ENCODE data around the gene OSBPL10. TPM values are rescaled to one million over a fixed set of nuclear protein-coding genes. Genes with fewer than 3 reads are reported as not detected.

The OSBPL10 gene
- total and polyA plus RNA-seq, 2 of the 8 experiments (the other 6 are each of a cell fraction or from before 2014, with no cell fraction given), result 26.2 to 86.7 TPM

DNA sequence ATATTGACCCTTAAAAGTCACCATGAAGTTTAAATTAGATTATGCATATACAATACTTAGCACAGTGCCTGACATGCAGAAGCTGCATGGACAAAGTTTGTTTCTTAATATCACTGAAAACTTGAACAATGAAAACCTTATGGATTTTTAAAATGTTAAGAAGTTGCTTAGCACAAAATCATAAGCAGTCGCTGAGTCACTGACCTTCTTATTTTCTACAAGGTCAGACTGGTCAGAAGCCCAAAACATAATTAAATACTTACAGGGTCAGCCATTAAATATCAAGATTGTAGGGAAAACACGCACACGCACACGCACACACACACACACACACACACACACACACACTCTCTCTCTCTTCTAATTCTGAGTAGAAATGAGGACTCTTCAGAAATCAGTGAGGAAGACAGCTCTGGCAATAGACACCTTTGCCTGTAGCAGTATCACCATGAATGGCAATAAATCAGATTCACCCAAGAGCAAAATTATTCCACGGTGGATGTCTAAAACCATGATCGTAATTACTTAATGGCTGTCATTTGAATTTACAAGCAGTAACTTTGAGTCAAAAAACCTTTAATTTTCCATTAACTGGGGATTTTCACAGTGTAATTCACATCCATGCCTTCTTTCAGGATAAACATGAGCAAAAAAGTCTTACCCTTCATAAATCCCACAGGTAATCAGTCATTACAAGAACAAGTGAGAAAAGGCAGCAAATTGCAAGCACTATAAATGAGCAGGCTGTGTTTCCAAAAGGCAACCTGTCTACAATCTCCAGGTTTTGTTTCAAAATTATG lies 147.5 kb downstream of the OSBPL10 start:
- Histone ChIP-seq H3K4me2 (ENCODE audit: insufficient read depth in 1 of 2, low read depth in 2 of 2, low read length in 2 of 2) (no peak overlapping the region), H2AFZ (ENCODE audit: low read length) (no peak overlapping the region), H3K23me2 (ENCODE audit: low read depth, low read length) (no peaks in the 10 kb centered on the region; the same call in 1 of the 2 replicates), H4K20me1 (replicated peaks in 1 of 2; ENCODE audit: control insufficient read depth in 1 of 2, insufficient read depth in 2 of 2, low read length in 2 of 2) (peaks cover 0 to 2% of the 10 kb centered on the region in 2 experiments), H3K4ac (replicated peaks; ENCODE audit: insufficient read length, low read depth, low read length) (no peak overlapping the region), H4K8ac (ENCODE audit: extremely low read depth, insufficient read depth, low read length) (no peak overlapping the region), H3K4me1 (replicated peaks in 1 of 4; ENCODE audit: control insufficient read depth in 3 of 4, insufficient read depth in 4 of 4, low read length in 3 of 4) (peaks cover 0 to 15% (median 3%) of the 10 kb centered on the region in 4 experiments; a peak in 3 of 7 replicates), H3K79me2 (ENCODE audit: control insufficient read depth in 1 of 2, insufficient read depth in 2 of 2, low read length in 2 of 2) (peaks cover 0 to 76% of the 10 kb centered on the region in 2 experiments; a peak in 3 of 4 replicates), H3K27me3 (replicated peaks in 1 of 4; ENCODE audit: control insufficient read depth in 3 of 4, extremely low read depth in 1 of 4, insufficient read depth in 3 of 4, low read length in 3 of 4) (no peaks in the 10 kb centered on the region), H3K56ac (replicated peaks; ENCODE audit: insufficient read length, low read depth, low read length) (no peak overlapping the region), H3K79me1 (ENCODE audit: low read depth, low read length) (peaks cover 2% of the 10 kb centered on the region; the same call in 1 of the 2 replicates), H2BK20ac (ENCODE audit: low read length) (no peak overlapping the region), H4K91ac (replicated peaks; ENCODE audit: insufficient read length, low read length) (no peak overlapping the region), H3K27ac (ENCODE audit: low read depth, low read length) (no peak overlapping the region), H3K18ac (ENCODE audit: extremely low read depth, low read length) (no peak overlapping the region), H3K4me3 (ENCODE audit: extremely low read depth in 1 of 4, insufficient read depth in 2 of 4, low read depth in 3 of 4, low read length in 4 of 4) (no peak overlapping the region), H3K14ac (ENCODE audit: insufficient read length) (no peak overlapping the region), H3K23ac (ENCODE audit: insufficient read length) (no peak overlapping the region), H4K5ac (ENCODE audit: insufficient read length, low read depth, low read length) (no peak overlapping the region), H2BK15ac (ENCODE audit: low read length) (no peak overlapping the region), H2BK5ac (ENCODE audit: low read depth, low read length) (no peak overlapping the region), H3K36me3 (ENCODE audit: control insufficient read depth in 2 of 4, insufficient read depth in 4 of 4, low read length in 3 of 4) (no peaks in the 10 kb centered on the region), H3K9ac (replicated peaks in 1 of 4; ENCODE audit: extremely low read depth in 1 of 4, low read depth in 3 of 4, low read length in 3 of 4) (no peak overlapping the region), H3K9me3 (ENCODE audit: insufficient read depth in 2 of 2, low read depth in 1 of 2, low read length in 1 of 2) (no peaks in the 10 kb centered on the region), H2BK120ac (replicated peaks; ENCODE audit: low read depth, low read length) (no peak overlapping the region), H2BK12ac (ENCODE audit: low read depth, low read length) (no peak overlapping the region), H2AK5ac (ENCODE audit: low read depth, low read length) (no peak overlapping the region)
- no peak for DNase-seq (ENCODE audit: low read depth in 1 of 2, low spot score in 2 of 2)
- 65% methylated on average over 6 of the region's 6 CpGs; no CpG with 5 or more reads in 1 of the 2 experiments for WGBS, 2 experiments (ENCODE audit: extremely low coverage in 1 of 2, insufficient coverage in 1 of 2, insufficient read length in 1 of 2, insufficient replicate concordance in 2 of 2, low coverage in 1 of 2, low lambda C conversion rate in 2 of 2, missing lambda C conversion rate in 1 of 2)
- FAIRE-seq, result no peak
- CTCF ChIA-PET (ENCODE audit: partially characterized antibody), result interaction anchor here (0.6 to 1.5 kb wide), 3 partner anchors 8 to 311 kb away, joined by 3 to 4 read pairs (median 3); no protein-coding TSS in a partner anchor
- POLR2A ChIA-PET (ENCODE audit: partially characterized antibody), result interaction anchor here (1.3 kb wide), 1 partner anchor 10 kb away, joined by 3 read pairs; no protein-coding TSS in a partner anchor
- no peak for TF ChIP-seq EZH2 (IDR thresholded peaks at IDR 0.05; ENCODE audit: low read depth, low read length, severe bottlenecking)
- TF ChIP-seq PHF8 (conservative IDR thresholded peaks at IDR 0.05; ENCODE audit: low read depth, low read length), result no peak
- no peak for TF ChIP-seq HDAC2 (IDR thresholded peaks at IDR 0.05; ENCODE audit: borderline replicate concordance in 1 of 2, low read depth in 2 of 2, low read length in 2 of 2)
- no peak for TF ChIP-seq BACH1 (IDR thresholded peaks at IDR 0.05; ENCODE audit: low read length)
- no peak for TF ChIP-seq TCF12 (IDR thresholded peaks at IDR 0.05; ENCODE audit: low read depth, low read length)
- no peak for TF ChIP-seq TBP (IDR thresholded peaks at IDR 0.05; ENCODE audit: low read depth, low read length)
- TF ChIP-seq EGR1 (IDR thresholded peaks at IDR 0.05; ENCODE audit: borderline replicate concordance, low read depth, low read length), result no peak
- TF ChIP-seq RFX5 (IDR thresholded peaks at IDR 0.05; ENCODE audit: borderline replicate concordance, low read depth, low read length), result no peak
